PC-3 (cell line): Measurements from ENCODE around the gene PBX3. TPM values are rescaled to one million over a fixed set of nuclear protein-coding genes. Genes with fewer than 3 reads are reported as not detected.

Source experiments
- total RNA-seq: library from RNA; depleted of rRNA; stranded (reverse); fragments of >200 nt; gene quantifications from 2 replicates; pipeline ENCODE4 v1.2.3, GENCODE V29; 2014; rRNA removed

PBX3 gene
- total RNA-seq, 1 experiment from 2014 or later: 35.5 TPM

Other genes starting within 250 kb of the PBX3 start
- 128 and 146 TPM in 2 replicates for gene MAPKAP1, start 40.2 kb upstream of the PBX3 start, total RNA-seq